NOMO-1 treated with dmso at 0.1 percent for 144 hours (cell line): ENCODE data around the gene SYNGR3.
"Not testable (repeated sequence)": the region's sequence is repeated elsewhere in the genome, so short reads cannot be mapped to it uniquely, and the experiment has no call there.

Experiments used
- DNase-seq: peaks from one replicate; lab custom pipeline; 2025; ENCODE audit not compliant: unreplicated experiment; lab: John Stamatoyannopoulos, UW

The SYNGR3 gene

DNA sequence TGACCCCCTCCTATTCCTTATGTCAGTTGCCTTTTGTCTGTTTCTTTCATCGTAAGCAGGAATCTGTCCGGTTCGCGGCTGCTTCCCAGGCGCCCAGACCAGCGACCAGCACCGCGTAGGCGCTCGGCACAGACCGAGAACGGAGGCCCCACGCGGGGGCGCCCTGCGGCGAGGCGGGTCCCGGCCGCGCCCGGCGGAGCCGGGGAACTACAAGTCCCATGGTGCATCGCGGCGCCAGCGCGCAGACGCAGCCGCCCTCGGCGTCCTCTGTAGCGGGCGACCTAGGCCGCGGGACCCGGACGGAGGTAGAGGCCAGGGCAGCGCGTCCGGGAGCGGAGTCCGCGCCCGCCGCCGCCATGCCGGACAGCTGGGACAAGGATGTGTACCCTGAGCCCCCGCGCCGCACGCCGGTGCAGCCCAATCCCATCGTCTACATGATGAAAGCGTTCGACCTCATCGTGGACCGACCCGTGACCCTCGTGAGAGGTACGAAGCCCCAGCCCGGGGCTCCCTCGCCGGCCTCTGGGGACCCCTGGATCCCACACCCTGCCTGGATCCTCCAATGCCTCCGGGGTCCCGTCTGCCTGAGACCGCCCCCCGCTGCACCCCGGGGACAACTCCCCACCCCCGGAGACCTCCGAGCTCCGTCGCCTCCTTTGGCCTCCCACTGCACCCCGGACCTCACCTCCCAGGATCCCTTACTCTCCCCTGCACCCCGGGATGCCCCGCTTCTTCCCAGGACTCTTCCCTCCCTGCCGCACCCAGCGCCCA, 30.3 kb upstream of the SYNGR3 start, which contains the start of gene NDUFB10:
TSS of gene NDUFB10 (plus strand) at position 270 of the 771 bp plus-strand sequence. CDS start at position 357, 87 bp downstream.
- peak; percentile 87 for DNase-seq

- peak; percentile 25 for DNase-seq
Observed at GRCh38 chr16:1960665-1961630, 28.8 kb upstream of the SYNGR3 start.

GRCh38 chr16:1961651-1962067, 28.1 kb upstream of the SYNGR3 start:
- no peak for DNase-seq

DNA sequence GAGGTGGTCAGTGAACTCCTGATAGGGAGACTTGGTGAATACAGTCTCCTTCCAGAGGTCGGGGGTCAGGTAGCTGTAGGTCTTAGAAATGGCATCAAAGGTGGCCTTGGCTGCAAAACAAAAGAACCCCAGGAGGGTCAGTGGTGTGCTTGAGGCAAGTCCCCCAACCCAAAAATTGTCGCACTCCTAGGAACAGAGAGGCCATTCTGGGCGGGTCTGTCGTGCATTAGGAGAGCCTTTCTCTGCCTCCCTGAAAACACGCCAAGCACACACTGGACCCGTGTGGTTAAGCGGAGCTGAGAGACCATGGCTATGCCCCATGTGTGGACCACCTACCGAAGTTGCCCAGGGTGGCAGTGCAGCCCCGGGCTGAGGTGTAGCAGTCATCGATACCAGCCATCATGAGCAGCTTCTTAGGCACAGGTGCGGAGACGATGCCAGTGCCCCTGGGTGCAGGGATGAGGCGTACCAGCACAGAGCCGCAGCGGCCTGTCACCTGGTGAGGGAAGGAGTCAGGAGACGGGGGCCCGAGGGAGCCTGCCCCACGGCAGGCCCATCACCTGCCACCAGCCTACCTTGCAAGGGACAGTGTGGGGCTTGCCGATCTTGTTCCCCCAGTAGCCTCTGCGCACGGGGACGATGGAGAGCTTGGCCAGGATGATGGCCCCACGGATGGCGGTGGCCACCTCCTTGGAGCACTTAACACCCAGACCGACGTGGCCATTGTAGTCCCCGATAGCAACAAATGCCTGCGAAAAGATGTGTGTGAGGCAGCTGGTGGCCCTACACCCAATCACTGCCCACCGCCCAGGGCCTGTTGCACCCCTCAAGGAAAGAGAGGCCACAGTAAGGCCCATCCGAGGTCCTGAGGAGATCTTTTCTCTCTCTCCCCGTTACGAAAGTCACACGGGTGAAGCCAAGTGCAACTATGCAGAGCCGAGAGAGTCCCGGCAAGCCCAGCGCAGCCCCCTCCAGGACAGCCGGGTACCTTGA, 27.3 kb upstream of the SYNGR3 start:
- DNase-seq, result not testable (repeated sequence)

GRCh38 chr16:1963806-1964505, 25.8 kb upstream of the SYNGR3 start:
- no peak for DNase-seq

DNA sequence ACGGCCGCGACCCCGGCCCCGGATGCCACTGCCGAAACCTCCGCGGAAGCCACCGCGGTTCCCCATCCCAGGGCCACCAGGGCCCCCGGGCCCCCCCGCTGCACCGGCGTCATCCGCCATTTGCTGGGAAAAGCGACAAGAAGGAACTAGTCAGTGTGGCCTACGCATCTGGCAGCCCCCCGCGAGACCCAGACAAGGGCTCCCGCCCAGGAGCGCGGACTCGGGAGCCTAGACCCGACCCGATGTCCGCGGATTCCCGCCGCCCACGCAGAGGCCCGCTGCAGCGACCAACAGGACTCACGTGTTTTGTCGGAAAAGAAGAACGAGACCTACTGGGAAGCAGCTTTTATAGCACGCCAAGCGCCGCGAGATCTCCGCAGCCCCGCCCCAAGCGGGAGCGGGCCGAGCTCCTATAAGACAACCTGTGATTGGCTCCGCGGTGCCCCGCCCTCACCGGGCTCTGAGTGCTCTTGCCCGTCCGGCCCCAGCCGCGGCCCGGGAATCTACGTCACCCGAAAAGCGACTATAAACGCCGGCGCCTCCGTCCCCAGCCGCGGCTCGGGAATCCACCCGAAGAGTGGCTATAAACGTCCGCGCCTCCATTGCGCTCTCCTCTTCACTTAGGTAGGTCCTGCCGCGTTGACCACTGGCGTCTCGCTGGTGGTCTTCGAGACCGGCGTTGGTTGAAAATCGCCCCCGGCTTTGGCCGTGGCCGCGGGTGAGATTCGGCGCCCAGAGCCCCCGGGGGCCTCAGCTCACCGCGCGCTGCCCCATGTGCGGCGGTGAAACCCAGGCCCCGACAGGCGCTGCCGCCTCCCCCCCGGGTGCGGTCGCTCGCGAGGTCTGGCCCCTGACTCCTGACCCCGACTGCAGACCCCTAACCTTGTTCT, 25.0 kb upstream of the SYNGR3 start, which contains the start of gene RPS2:
TSS of gene RPS2 (minus strand) at position 321 of the 890 bp plus-strand sequence. CDS start at position 120, 201 bp downstream.
- peak; percentile 99 for DNase-seq

- no peak for DNase-seq
Observed at GRCh38 chr16:1965396-1966001, 24.3 kb upstream of the SYNGR3 start.

GRCh38 chr16:1966460-1966859, 23.3 kb upstream of the SYNGR3 start, which contains the start of gene RNF151:
Gene RNF151 (plus strand): TSS chr16:1966856. CDS start chr16:1966882, 26 bp downstream.
- DNase-seq, result no peak

DNA sequence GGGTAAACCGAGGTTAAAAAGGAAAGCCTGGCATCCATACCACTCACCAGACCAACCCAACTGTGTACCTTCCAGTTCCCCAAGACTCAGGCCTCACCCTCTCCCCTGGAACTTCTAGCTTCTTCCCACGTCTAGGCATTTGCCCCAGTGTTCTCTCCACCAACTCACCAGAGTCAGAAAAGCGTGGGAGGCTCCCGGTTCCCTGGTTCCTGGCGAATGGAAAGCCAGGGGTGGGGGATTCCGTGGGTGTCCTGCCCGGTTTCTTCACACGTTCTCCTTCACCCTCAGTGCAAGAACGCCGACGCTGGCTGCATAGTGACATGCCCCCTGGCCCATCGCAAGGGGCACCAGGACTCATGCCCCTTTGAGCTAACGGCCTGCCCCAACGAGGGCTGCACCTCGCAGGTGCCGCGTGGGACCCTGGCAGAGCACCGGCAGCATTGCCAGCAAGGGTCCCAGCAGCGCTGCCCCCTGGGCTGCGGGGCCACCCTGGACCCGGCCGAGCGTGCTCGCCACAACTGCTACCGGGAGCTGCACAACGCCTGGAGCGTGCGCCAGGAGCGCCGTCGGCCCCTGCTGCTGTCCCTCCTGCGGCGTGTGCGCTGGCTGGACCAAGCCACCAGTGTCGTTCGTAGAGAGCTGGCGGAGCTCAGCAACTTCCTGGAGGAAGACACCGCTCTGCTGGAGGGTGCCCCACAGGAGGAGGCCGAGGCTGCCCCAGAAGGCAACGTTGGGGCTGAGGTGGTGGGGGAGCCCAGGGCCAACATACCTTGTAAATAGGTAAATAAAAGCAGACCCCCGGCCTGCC, 21.4 kb upstream of the SYNGR3 start:
- DNase-seq, result no peak

DNA sequence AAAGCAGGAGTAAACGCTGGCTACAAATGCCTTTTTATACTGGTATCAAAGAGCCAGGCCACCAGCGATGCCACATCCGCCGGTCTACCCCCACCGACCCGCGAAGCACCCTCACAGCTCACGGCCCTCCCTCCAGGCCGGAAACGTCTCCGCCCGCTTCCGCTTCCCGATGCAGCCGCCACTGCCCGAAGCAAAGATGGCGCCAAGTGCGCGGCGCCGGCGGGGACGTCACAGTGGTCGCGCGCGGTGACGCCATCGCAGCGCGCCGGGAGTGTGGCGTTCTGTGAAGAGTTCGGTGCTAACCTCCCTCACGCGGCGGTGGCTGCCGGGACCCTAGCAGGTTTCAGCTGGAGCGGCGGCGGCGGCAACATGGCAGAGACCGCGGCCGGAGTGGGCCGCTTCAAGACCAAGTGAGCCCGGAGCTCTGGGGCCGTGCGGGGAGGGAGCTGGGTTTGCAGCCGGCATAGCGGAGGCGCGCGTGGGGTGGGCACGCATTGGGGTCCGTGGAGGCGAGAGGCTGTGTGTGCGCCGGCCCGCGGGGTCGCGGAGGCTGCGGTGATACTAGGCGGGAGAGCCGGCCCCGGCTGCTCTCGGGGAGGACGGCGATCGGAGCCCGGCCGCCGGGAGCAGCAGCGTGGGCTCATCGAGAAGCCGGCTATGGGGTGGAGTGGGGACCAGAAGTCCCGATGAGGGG, 17.8 kb upstream of the SYNGR3 start, which contains the start of gene TBL3:
TSS of gene TBL3 (plus strand) at position 258 of the 694 bp plus-strand sequence. CDS start at position 370, 112 bp downstream.
- peak; percentile 95 for DNase-seq

GRCh38 chr16:1972490-1972877, 17.3 kb upstream of the SYNGR3 start:
- no peak for DNase-seq

DNA sequence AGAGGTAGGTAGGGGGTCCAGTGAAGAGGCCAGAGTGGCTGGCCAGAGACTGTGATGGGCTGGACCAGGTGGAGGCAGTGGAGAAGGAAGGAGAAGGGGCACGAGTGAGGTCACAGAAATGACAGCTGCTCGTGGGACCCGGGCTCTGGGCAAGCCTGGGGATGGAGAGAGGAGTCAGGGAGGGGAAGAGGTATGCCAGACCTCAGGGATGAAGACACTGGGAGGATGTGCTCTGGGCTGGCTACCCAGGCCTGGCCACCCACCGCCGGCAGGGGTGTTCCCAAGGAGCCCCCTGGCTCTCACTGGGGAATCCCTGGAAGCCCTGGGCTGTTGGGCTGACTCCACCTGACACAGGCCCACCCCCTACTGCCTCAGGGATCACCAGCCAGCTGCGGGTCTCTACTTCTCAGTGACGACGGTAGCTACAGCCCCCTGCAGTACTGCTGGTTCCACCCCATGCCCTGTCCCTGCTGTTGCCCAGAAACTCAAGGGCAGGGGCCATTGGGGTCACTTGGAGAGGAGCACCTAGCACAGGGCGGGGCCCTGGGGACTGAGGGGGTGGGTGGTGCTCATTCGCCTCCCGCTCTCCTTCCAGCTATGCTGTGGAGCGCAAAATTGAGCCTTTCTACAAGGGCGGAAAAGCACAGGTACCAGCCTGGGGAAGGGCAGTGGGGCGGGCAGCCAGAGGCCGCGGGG, 16.2 kb upstream of the SYNGR3 start:
- DNase-seq, result no peak

DNA sequence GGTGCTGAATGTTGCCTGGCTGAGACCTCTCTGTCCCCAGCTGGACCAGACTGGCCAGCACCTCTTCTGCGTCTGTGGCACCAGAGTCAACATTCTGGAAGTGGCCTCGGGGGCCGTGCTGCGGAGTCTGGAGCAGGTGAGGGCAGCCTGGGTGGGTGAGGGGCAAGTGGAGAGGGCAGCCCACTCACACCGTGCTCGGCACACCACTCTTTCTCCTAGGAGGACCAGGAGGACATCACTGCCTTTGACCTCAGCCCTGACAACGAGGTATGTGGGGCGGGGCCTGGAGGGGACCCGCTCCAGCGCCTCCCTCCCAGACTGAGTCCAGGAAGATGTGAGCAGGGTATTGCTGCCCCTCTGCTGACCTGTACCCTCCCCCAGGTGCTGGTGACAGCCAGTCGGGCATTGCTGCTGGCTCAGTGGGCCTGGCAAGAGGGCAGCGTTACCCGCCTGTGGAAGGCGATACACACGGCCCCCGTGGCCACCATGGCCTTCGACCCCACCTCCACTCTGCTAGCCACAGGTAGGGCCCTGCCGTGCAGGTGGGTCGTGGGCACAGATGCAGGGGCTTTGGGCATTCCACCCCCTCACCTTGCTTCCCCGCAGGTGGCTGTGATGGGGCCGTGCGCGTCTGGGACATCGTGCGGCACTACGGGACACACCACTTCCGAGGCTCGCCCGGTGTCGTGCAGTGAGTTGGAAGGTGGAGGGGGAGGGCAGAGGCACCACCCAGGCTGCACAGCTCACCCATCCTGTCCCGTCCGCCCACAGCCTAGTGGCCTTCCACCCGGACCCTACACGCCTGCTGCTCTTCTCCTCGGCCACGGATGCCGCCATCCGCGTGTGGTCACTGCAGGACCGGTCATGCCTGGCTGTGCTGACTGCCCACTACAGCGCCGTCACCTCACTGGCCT, 15.4 kb upstream of the SYNGR3 start:
- DNase-seq, result no peak

GRCh38 chr16:1975432-1976215, 14.1 kb upstream of the SYNGR3 start:
- DNase-seq, result no peak
